Measurements from ENCODE around the gene MYBPH.

Gene MYBPH

DNA sequence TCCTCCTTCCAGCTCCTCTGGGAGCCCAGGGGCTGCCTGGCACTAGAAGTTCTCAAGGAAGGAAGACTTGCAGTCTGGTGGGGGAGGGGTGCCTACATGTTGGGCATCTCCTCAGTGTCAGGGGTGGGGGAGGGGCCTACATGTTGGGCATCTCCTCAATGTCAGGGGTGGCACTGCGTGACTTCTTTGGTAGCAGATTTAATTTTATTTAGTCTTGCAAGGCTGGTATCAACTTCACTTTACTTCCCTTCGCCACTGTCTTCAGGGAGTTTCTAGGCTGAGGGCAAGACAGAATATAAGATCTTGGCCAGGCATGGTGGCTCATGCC is 29.6 kb downstream of the MYBPH start:
- no peak for DNase-seq

DNA sequence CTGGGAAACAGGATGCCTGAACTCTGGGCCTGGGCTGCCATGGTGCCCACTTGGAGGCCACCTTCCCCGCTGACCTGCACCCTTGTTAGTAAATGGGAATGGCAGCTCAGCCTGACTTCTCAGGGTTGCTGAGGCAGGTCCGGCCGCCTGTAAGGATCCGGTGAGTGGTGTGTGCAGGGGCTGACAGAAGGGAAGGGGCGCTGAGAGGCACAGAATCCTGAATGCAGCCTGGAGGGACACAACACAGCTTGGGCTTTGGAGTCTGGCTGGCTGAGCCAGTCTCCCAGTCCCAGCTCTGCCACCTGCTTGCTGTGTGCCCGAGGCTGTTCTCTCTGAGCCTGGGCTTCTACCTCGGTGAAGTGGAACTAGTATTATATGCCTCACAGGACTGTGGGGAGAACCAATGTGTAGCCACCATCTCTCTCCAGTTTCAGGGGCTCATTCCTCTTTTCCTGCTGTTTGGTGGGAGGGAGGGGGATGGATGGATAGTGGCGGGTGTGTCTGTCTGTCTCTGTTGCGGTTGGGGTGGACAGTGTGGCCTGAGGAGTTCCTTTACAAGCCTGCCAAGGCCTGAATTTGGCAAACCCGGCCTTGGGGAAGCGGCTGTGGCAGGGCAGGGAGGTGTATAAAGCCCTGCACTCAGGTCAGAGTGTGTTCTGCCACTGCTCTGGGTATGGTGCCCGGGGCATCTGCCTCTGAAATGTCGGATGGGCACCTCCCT is 30.1 kb downstream of the MYBPH start:
- no peak for DNase-seq

DNA sequence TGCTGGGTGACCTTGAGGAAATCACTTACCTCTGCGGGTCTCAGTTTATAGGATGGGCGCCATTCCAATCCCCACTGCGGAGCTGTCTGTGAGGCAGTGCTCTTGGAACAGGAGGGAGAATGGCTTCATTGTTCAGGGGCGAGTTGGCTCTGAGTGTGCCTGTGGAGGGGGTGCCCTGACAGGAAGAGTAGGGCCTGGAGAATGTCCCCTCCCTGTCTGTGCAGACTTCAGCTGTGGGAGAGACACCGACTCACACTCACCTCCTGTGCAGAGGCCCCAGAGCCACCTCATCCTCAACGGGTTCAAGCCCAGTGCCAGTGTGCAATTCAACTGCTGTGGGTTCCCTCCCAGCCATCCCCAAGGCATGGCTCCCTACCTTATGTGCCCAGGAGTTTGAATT is 31.0 kb downstream of the MYBPH start:
- DNase-seq: no peak

DNA sequence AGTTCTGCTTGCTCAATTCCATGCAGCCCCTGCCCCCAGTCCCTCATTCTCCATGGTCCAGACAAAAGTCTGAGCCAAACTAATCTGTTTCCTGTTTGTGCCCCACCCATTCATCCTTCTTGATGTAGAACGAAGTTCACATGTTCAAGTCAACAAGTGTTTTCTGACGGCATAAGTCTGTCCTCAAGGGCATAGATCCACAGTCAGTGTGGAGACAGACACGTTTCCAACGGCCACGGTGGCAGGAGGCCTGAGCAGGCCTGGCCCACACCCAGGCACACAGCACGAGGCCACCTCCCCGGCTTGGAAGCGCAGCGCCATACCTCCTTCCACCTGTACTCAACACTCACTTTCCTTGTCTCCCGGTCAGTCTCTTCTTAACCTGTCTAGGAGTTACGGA is 32.0 kb downstream of the MYBPH start:
- DNase-seq: no peak

DNA sequence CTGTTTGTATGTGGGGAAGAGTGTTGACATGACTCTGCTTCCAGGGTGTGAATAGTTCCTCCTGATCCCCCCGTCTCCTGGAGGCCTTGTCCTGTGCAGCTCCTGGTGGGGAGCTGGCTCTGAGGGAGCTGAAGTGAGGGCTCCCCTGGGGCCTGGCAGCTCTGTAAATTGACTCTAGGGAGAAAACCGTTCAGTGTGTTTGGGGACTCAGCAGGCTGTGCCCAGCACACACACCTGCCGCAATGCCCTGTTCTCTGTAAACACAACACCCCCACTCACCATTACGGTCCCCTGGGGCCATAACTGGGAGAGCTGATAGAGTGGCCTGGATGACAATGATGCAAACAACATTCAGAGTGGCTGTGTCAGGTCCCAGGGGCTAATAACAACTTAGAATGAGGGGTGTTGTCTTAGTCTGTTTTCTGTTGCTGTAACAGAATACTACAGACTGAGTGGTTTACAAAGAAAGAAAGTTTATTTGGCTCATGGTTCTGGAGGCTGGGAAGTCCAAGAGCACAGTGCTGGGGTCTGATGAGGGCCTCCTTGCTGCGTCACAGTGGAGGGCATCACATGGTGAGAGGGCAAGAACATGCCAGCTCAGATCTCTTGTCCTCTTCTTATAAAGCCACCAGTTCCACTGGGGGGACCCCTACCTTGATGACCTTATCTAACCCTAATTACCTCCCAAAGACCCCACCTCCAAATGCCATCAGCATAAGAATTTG is 32.8 kb downstream of the MYBPH start:
- no peak for DNase-seq

DNA sequence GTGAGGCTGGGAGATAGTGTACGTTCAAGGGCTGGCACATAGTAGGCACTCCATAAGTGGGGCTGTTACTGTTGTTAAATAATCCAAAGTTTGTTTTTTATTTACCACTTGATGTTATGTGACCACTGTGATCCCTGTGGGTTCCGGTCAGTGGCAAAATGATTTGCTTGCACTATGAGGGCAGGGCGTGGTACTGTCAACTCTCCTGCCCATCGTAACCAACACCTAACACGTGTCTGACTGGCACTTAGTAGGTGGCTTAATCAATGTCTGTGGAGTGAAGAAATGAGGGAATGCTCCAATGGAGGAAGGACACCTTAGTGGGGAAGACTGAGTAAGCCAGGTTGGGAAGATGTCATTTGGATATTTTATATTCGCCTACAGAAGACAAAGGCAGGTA is 33.5 kb downstream of the MYBPH start:
- no peak for DNase-seq

DNA sequence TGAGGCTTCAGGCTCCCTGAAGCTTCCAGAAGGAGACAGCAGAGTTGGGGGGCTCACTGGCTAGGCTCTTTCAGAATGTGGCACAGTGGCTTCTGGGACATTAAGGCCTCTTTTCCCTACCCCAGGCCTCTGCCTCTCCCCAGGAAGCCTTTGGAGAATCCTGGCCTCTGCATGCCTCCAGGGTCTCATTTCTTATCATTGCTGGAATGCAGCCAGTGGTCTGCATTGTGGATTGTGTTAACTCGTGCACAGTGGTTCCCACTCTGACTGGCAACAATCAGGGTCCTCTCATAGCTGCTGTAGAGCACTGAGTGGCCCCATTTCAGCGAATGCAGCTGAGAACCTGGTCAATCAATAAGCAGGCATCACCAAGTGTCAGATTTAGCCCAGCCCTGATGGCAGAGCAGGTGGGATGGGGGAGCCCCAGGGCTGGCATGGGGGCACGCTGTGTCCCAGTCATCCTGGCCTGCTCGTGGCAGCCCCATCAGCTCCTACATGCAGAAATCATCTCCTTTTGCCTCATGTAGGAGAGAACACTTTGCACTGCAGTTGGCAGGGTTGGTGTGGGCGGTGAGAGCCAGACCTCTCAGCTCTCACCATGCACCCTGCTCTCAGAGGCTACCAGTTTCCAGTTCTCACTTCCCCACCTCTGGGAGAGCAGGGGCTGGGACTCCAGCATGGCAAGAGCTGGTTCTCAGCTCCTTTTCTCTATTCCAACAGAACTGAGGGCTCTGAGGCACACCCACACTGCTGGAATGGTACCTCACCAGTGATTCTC is 34.7 kb downstream of the MYBPH start:
- no peak for DNase-seq

DNA sequence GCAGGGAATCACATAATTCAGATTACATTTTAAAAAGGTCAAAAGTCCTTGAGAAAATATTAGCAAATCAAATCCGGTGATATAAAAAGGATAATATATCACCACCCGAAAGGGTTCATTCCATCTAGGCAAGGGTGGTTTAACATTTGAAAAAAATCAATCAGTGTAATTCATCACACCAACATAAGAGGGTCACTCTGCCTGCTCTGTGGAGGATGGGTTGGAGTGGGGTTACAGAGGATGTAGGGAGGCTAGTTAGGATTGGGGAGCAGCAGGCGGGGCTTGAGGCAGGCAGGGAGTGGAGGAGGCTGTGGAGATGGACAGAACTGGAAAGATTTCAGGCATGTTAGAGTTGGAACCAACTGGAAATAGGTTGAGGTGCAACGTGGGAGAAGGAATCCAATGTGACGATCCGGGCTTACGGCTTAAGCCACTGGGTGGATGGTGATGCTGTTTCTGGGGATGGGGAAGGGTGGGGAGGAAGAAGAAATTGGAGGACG is 35.6 kb downstream of the MYBPH start:
- no peak for DNase-seq

DNA sequence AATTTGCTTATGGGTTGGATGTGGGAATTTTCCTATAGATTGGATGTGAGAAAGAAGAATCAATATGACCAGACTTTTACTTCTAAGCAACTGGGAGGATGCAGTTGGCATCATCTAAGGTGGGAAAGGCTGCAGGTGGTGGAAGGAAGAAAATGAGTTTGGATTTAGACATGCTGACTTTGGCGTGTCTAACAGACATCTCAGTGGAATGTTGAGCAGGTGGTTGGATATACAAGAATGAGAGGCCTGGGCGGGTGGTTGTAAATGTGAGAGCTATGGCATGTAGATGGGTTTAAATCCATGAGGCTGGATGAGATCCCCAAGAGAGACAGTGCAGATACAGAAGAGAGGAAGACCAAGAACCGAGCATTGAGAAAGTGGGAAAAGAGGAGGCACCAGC is 37.6 kb downstream of the MYBPH start:
- no peak for DNase-seq

DNA sequence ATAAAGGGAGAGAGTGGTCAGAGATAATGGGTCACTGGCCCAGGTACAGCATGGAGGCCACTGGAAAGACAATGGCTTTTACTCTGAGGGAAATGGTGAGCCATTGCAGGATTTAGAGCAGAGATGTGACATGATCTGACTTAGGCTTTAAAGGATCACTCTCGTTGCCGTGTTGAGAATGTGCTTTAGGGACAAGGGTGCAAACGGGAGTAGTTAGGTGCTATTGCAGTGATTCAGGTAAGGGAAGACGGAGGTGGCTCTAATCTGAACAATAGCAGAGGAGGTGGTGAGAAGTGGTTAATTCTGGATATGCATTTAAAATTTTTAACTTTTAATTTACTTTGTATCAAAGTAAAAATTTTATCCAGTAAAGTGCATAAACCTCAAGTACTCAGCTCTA is 38.3 kb downstream of the MYBPH start:
- DNase-seq: no peak

DNA sequence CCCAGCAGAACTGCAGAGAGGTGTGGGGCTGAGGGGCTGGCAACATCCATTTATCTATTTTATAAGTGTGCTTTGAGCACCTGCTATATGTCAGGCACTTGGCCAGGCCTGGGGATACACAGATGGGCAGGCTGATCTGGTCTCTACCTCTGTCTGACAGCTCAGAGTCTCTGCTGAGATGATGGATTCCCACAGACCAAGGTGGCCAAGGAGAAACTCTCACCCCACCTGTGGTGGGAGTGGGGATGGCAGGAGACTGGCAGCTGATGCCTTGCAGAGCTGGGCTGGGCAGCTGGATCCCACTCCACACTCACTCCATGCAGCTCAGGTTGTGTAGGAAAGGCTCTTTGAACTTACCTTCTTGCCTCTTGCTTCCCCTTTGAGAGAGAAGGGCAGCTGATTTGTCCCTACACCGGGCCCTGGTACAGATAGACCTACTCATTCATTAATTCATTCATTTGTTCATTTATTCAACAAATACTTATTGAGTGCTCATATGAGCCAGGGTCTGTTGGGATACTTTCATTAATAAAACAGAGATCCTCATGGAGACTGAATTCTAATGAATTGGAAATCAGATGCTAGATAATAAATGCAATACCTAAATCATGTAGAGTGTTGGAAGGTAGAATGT is 39.1 kb downstream of the MYBPH start:
- DNase-seq: no peak

DNA sequence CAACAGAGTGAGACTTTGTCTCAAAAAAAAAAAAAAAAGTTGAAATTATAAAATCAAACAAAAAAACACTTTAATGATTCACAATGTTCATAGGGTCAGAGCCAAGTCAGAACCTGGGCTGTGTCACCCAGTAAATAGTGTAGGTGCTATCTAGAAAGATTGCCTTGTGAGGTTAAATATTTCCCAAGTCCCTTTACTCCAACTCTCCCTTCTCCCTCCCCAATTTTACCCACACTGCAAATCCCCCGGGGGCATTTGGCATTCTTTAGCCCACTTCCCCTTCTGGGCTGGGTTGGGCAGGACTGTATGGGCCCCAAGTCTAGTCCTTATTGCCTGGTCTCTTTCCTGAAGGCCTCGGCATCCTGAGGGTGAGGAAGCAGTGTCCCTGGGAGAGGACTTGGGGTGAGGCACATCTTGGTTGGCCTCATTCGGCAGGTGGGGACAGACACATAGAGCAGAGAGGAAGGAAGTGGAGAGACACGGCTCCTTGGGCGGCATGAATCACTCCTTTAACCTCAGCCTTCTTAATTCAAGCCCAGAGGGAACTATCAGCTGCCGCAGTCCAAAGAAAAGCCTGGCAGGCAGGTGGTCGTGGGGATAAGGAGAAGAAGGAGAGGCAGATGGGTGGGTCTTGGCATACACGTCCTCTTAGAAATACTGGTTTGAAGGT is 39.9 kb downstream of the MYBPH start:
- DNase-seq: no peak

DNA sequence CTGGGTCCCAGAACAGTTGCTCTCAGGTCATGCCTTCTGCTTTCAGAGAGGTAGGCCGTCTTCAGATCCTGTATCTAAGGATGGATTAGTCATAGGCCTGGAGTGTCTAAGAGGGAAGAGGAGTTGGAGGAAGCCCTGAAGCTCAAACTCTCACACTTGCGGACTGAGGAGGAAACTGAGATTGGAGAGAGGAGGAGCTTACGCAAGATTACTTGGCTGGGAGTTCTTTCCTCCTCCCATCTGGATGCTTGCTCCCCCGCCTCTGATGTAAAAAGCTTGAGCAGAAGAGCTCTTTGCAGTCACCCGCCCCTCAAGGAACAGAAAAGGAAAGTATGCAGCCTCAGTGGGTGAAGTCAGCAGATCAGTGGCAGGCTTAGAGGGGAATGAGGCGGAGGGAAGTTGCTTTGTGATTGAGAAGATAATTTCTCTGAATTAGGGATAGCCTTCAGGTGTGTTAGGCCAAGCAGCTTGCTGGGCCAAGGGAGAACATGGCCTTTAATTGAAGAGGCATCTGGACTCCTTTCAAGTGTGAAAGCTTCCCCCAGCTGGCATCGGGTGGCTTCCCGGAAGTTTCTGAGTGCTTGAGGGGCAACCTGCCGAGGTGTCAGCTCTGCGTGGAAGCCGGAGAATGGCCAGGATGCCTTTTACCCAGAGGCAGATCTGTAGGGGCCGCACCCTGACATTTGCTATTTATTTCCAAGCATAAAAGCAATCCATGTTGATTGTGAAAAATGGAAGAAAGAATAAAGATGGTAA is 41.5 kb downstream of the MYBPH start:
- no peak for DNase-seq

DNA sequence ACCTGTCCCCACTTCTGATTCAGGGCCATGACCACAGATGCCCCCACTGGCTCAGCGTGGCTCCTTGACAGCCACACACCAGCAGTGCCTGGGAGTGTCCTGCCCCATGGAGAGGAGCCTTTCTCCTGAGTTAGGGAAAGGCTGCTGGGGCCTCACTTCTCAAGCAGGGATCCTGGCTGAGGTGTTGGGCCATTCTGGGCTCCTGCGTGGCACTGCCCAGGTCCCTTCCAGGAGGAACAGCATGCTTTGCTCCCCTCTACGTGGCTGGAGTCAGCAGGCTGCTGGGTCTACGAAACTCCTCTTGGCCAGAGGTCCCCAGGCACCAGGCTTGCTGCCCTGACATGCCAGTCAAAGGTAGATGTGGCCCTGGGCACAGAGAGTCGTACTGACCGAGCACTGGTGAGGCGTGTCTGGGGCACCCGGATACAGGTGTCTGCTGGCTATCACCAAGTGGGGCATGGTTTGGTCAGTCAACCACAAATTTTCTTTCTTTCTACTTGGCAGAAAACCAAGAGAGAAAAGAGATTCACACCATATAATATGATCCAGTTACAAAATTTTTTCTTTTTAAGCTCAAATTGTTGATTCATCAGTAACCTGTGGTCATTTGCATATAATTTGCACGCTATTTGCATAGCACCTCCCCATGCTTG is 44.0 kb downstream of the MYBPH start:
- DNase-seq: no peak

DNA sequence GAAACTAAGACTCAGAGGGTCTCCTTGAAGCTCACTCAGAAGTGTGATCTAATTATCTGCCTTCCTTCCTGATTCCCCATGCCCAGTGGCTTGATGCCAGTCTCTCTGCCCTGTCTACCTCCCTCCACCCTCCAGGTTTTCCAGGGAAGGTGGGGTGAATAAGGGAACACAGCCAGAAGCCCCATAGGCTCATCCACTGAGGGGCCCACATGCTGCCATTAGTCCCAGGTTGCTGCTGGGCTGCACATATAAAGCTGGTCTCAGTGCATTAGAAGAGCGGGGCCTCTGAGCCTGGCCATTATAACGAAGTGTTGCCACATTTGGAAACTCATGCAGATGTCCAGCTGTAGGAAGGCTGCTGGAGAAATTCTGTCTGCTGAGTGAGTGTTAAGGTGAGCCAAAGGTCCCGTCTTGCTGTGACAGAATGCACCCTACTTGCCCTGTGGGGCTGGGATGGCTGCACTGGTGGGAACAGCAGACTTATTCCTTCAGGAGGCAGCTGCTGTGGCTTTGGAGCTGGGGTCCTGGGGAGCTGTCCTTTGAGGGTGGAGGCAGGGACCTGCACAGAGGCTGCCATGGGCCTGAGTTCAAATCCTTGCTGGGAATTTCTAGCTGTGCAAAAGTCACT is 45.2 kb downstream of the MYBPH start:
- no peak for DNase-seq

DNA sequence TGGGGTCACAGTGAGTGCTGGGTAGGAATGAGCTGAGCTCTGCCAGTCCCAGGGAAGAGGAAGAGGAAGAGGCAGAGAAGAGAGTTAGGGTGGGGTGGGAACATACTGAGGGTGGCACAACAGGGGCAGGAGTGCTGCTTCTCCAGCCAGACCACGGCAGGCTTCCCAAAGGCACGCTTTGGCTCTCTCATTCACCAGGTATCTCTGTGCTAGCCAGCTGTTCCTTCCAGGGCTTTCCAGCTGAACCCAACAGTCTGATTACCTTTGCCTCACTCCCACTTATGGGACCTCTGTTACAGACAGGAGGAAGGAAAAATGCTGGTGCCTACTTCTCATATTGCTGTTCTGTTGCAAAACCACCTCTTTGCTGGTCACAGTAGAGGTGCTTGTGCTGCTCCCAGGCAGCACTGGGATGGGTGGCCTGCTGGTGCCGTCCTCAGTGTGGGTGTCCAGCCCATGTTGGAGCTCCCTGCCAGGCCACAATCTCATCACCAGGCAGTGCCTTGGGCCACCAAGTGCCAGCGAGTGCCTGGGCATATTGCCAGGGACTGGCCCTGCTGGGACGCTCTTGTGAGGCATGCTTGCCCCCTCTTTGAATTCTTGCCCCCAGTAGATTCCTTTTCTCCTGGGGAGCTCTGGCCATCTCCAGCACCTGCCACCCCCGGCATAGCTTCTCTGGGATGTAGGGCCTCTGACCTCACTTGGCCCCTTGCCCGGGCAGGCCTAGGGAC is 46.0 kb downstream of the MYBPH start:
- DNase-seq: no peak

DNA sequence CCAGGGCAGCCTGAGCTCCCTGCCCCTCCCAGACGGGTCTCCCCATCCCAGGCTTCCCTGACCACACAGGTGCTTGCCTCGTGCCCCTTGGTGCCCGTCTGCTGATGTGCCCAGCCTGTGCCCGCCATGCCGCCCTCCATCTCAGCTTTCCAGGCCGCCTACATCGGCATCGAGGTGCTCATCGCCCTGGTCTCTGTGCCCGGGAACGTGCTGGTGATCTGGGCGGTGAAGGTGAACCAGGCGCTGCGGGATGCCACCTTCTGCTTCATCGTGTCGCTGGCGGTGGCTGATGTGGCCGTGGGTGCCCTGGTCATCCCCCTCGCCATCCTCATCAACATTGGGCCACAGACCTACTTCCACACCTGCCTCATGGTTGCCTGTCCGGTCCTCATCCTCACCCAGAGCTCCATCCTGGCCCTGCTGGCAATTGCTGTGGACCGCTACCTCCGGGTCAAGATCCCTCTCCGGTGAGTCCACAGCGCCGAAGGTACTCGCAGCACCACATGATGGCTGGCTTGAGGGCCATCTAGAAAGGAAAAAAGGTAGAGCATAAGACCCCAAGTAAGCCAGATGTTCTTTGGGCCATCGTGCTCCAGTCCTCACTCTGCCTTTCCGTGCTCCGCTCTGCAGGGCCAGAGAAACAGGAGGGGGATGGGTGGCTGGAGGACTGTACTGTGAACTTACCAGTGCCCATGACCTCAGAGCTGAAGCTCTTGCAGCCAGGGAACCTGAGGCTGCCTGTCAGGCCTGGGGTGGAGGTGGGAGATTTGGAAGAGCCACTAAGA is 46.7 kb downstream of the MYBPH start:
- no peak for DNase-seq

DNA sequence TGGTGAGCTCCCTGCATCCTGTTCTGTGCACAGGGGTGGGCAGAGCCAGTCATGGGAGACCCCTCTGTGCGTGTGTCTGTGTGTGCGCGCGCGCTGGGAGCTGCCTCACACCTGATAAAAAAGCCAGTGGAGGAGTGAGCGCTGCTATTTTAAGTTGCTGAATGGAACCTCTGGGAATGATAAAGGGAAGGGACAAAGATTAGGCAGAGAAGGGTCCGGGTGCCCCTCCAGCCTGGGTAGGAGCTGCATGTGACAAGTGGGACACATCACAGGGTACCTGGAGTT is 47.3 kb downstream of the MYBPH start:
- DNase-seq: no peak

DNA sequence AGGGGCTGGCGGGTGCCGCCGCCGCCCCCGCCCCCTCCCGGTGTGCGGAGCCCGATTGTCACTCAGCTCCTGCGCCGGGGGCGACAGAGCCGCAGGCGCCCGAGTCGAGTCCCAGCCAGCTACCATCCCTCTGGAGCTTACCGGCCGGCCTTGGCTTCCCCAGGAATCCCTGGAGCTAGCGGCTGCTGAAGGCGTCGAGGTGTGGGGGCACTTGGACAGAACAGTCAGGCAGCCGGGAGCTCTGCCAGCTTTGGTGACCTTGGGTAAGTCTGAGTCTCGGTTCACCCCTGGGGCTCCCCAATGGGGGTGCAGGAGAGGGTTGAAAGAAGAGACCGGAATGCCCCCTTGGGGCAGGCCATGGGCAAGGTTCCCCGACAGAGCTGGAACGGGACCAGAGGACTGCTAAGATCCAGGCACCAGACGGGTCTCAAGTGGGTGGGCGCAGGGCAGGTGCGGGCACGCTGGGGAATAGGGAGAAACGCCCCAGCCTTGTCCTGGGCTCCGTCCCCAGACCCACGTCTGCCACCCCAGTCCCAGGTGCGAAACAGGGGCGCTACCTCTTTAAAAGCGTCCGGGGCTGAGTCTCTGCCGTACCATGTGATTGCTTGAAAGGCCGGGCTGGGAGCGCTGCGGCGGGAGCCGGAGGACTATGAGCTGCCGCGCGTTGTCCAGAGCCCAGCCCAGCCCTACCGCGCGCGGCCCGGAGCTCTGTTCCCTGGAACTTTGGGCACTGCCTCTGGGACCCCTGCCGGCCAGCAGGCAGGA is 47.8 kb downstream of the MYBPH start, which contains the start of gene ADORA1:
Gene ADORA1 (plus strand): TSS at position 61 of the 765 bp plus-strand sequence. CDS start 1,116 bp downstream, outside the sequence.
- DNase-seq: no peak

Data from activated CD4-positive, alpha-beta T cell treated with anti-CD3 and anti-CD28 coated beads, Interleukin-2, amount 50 U/mL, for 4 hours (primary cell).